Fibroblast of the aortic adventitia (primary cell): ENCODE measurements around the gene IMMP2L. TPM values are rescaled to one million over a fixed set of nuclear protein-coding genes. Genes with fewer than 3 reads are reported as not detected.

Source experiments
- DNase-seq: peaks from one replicate; pipeline ENCODE4 v3.0.0-alpha.2; 2010; ENCODE audit warnings: low read depth
- H3K4me3 ChIP-seq: 2 replicates; pipeline ENCODE4 v1.5.1; 2011; ENCODE audit warnings: low read depth, mild to moderate bottlenecking, control low read depth, low read length, moderate library complexity
- CTCF ChIP-seq: IDR thresholded peaks from 2 replicates; pipeline ENCODE4 v1.5.1; 2011; ENCODE audit warnings: mild to moderate bottlenecking, low read length, control low read depth, inconsistent platforms; ENCODE audit not compliant: insufficient read depth
- total RNA-seq: library from RNA; depleted of rRNA; stranded (reverse); fragments of >200 nt; gene quantifications from 2 replicates; pipeline ENCODE4 v1.2.3, GENCODE V29; 2012; ENCODE audit warnings: low replicate concordance

IMMP2L gene
- total RNA-seq, 1 donor, result 9.9 TPM

GRCh38 chr7:110977127-110977737, 585.1 kb downstream of the IMMP2L start:
- no peak for DNase-seq
- H3K4me3 ChIP-seq, result no peak overlapping the region
- no peak for TF ChIP-seq CTCF

GRCh38 chr7:110975486-110975885, 586.8 kb downstream of the IMMP2L start:
- no peak for TF ChIP-seq CTCF
- no peak for DNase-seq
- no peak overlapping the region for H3K4me3 ChIP-seq

- no peak overlapping the region for H3K4me3 ChIP-seq
- DNase-seq, result no peak
- TF ChIP-seq CTCF, result no peak
Measured at GRCh38 chr7:110974441-110974840, 587.9 kb downstream of the IMMP2L start.

- no peak overlapping the region for H3K4me3 ChIP-seq
- DNase-seq, result no peak
- no peak for TF ChIP-seq CTCF
Measured at GRCh38 chr7:110973196-110973990, 588.9 kb downstream of the IMMP2L start.

- no peak for DNase-seq
- H3K4me3 ChIP-seq, result no peak overlapping the region
- TF ChIP-seq CTCF, result no peak
Measured at GRCh38 chr7:110964775-110965174, 597.5 kb downstream of the IMMP2L start.

- no peak for DNase-seq
- no peak overlapping the region for H3K4me3 ChIP-seq
- TF ChIP-seq CTCF, result no peak
Measured at GRCh38 chr7:110962826-110963225, 599.5 kb downstream of the IMMP2L start.
